Common myeloid progenitor, CD34-positive (primary cell): Measurements from ENCODE around the gene FLNC.
A peak's percentile ranks its signal among the peaks of the same experiment; 100 is the strongest.

Experiments used
- CTCF ChIA-PET: fragments of 350-600 bp; sonication (Branson Sonifier 250); formaldehyde crosslinking; loops from one replicate; lab custom pipeline; 2021; ENCODE audit warnings: antibody characterized with exemption; lab: Charles Lee
- POLR2A ChIA-PET: fragments of 350-600 bp; sonication (Branson Sonifier 250); formaldehyde crosslinking; loops from one replicate; lab custom pipeline; 2021; ENCODE audit warnings: antibody characterized with exemption; lab: Charles Lee
- DNase-seq, 3 donors: peaks; one replicate each; pipeline versions ENCODE4 v3.0.0 to v3.0.0-alpha.2; 2013
- H3K27ac ChIP-seq, 2 experiments: 1 replicate in 1 of 2; 2 replicates in 1 of 2; pipeline ENCODE4 v1.7.0; 2013; ENCODE audit warnings: inconsistent platforms in 2 of 2, low read length in 2 of 2, mild to moderate bottlenecking in 2 of 2, low read depth in 1 of 2, moderate library complexity in 1 of 2; ENCODE audit not compliant: severe bottlenecking in 2 of 2, insufficient read depth in 1 of 2, poor library complexity in 1 of 2
- H3K27me3 ChIP-seq, 5 experiments: replicated peaks in 2 of 5; 1 replicate in 3 of 5; 2 replicates in 2 of 5; pipeline versions ENCODE4 v1.6.1 to v1.7.0; 2013; ENCODE audit warnings: low read length in 4 of 5, mild to moderate bottlenecking in 2 of 5, moderate library complexity in 2 of 5, inconsistent platforms in 1 of 5; ENCODE audit not compliant: insufficient read depth in 5 of 5, control insufficient read depth in 4 of 5
- H3K36me3 ChIP-seq, 4 experiments: 1 replicate in 2 of 4; 2 replicates in 2 of 4; pipeline versions ENCODE4 v1.6.1 to v1.7.0; 2013; ENCODE audit warnings: low read length in 3 of 4, control low read depth in 1 of 4, mild to moderate bottlenecking in 1 of 4; ENCODE audit not compliant: control insufficient read depth in 4 of 4, insufficient read depth in 4 of 4
- H3K4me1 ChIP-seq, 4 experiments: 1 replicate in 3 of 4; 2 replicates in 1 of 4; pipeline versions ENCODE4 v1.6.1 to v1.7.1; 2013; ENCODE audit warnings: low read length in 3 of 4, mild to moderate bottlenecking in 3 of 4, control low read depth in 1 of 4, inconsistent platforms in 1 of 4, moderate library complexity in 1 of 4; ENCODE audit not compliant: control insufficient read depth in 4 of 4, insufficient read depth in 4 of 4; ENCODE audit errors: control extremely low read depth in 1 of 4
- H3K4me3 ChIP-seq, 7 experiments: 1 replicate in 4 of 7; 2 replicates in 3 of 7; pipeline versions ENCODE4 v1.5.1 to v1.7.0; 2013; ENCODE audit warnings: mild to moderate bottlenecking in 7 of 7, low read length in 6 of 7, moderate library complexity in 6 of 7, inconsistent platforms in 2 of 7, low read depth in 2 of 7, control low read depth in 1 of 7; ENCODE audit not compliant: insufficient read depth in 4 of 7, control insufficient read depth in 1 of 7; ENCODE audit errors: extremely low read depth in 1 of 7
- H3K9me3 ChIP-seq, 5 experiments: 1 replicate in 4 of 5; 2 replicates in 1 of 5; pipeline versions ENCODE4 v1.6.1 to v1.7.1; 2013; ENCODE audit warnings: low read length in 4 of 5, mild to moderate bottlenecking in 2 of 5, inconsistent platforms in 1 of 5, low read depth in 1 of 5, moderate library complexity in 1 of 5; ENCODE audit not compliant: control insufficient read depth in 4 of 5, insufficient read depth in 2 of 5; ENCODE audit errors: control extremely low read depth in 1 of 5
- WGBS: methylation state at CpG from one replicate; pipeline ENCODE4 v1.1.5; 2013; ENCODE audit not compliant: insufficient coverage; 5-methylcytosine and 5-hydroxymethylcytosine counted together

FLNC gene

DNA sequence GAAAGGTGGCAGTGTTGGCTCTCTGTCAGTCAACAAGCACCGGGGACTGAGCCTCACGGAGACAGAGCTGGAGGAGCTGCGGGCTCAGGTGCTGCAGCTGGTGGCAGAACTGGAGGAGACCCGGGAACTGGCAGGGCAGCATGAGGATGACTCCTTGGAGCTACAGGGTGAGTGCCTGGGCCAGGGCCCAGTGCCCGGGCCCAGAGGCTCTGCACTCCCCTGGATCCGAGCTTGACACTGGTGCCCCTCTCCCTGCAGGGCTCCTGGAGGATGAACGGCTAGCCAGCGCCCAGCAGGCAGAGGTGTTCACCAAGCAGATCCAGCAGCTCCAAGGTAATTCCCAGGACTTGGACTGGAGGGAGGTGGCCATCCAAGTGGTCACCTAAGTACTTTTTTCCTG lies 35.8 kb upstream of the FLNC start:
- WGBS = over 99% methylated on average over 8 of the region's 8 CpGs
- Histone ChIP-seq H3K27ac (no peak overlapping the region), H3K27me3 (peaks cover 0 to 6% (median 0%) of the 10 kb centered on the region in 5 experiments), H3K4me3 (no peak overlapping the region), H3K36me3 (peaks cover 0 to 5% (median 1%) of the 10 kb centered on the region in 4 experiments), H3K4me1 (peaks cover 1 to 33% (median 25%) of the 10 kb centered on the region in 4 experiments), H3K9me3 (no peaks in the 10 kb centered on the region)
- ChIA-PET POLR2A (no interaction called here), CTCF (interaction anchor here (0.7 to 1.1 kb wide), 2 partner anchors 38 to 87 kb away, joined by 3 read pairs; no protein-coding TSS in a partner anchor)
- DNase-seq = no peak

DNA sequence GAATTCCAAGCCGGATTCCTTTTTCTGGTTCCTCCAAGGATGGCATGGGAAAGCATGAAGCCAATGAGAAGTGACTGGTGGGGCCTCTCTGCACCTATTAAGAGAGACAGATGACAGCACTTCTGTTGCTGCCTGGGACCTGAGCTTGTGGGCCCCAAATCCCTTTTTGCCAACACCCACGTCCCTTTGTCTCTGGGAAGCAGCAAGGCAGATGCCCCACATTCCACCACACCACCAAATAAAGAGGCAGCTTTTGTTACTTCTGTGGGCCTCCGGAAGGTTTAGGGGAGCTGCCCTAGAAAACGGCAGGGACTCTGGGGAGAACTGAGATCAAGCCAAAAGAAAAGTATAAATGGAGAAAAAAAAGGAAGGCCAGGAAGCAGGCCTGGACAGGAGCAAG lies 35.1 kb upstream of the FLNC start:
- ChIA-PET CTCF (interaction anchor here (0.7 to 0.8 kb wide), 2 partner anchors 38 to 66 kb away, joined by 3 read pairs; no protein-coding TSS in a partner anchor), POLR2A (no interaction called here)
- Histone ChIP-seq H3K27me3 (peaks cover 0 to 2% (median 0%) of the 10 kb centered on the region in 5 experiments), H3K4me3 (no peak overlapping the region), H3K27ac (no peak overlapping the region), H3K36me3 (peaks cover 0 to 5% (median 1%) of the 10 kb centered on the region in 4 experiments), H3K4me1 (peaks cover 1 to 33% (median 24%) of the 10 kb centered on the region in 4 experiments), H3K9me3 (no peaks in the 10 kb centered on the region)
- DNase-seq = no peak
- WGBS = 100% methylated on average over 3 of the region's 4 CpGs

DNA sequence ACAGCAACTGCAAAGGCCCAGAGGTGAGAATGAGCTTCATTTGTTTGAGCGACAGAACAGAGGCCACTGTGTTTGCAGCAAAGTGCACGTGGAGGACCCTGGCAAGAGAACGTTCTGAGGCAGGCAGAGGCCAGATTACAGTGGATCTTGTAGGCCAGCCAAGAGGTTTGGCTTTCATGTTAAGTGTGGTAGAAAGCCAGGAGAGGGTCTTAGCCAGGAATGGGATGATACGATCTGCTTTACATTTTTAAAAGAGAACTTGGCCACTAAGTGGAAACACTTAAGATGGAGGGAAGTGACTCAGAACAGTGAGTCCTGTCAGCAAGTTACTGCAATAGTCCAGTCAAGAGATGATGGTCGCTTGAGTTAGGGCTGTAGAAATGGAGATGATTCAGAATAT lies 33.9 kb upstream of the FLNC start:
- ChIA-PET POLR2A (no interaction called here), CTCF (interaction anchor here (1.2 kb wide), 1 partner anchor 8 kb away, joined by 3 read pairs; no protein-coding TSS in a partner anchor)
- no peaks in the 10 kb centered on the region for H3K9me3 ChIP-seq
- no peak overlapping the region for H3K4me3 ChIP-seq
- no peaks in the 10 kb centered on the region for H3K27me3 ChIP-seq
- peaks cover 0 to 9% (median 1%) of the 10 kb centered on the region in 4 experiments for H3K36me3 ChIP-seq
- peaks cover 1 to 25% (median 18%) of the 10 kb centered on the region in 4 experiments for H3K4me1 ChIP-seq
- H3K27ac ChIP-seq = no peak overlapping the region
- WGBS = 94% methylated on average over 3 of the region's 5 CpGs
- DNase-seq = no peak

DNA sequence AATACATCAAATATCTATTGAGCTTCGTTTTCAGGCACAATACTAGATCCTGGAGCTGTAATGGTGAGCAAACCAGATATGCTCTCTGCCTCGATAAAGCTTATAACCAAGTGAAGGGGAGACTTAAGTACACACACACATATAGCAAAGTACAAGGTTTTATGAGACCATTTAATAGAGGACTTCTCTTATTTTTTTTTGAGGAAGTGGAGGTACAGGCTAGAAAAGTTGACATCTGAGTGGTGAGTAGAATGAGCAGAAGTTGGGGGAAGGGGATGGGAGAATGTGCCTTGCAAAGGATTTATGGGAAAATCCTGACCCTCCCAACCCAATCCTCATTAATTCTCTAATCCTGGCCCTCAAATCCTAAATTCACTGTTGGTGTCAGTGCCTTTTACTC lies 30.8 kb upstream of the FLNC start:
- Histone ChIP-seq H3K4me1 (peaks cover 0 to 3% (median 0%) of the 10 kb centered on the region in 4 experiments), H3K9me3 (no peaks in the 10 kb centered on the region), H3K27me3 (no peaks in the 10 kb centered on the region), H3K4me3 (no peak overlapping the region), H3K27ac (no peak overlapping the region), H3K36me3 (peaks cover 0 to 13% (median 5%) of the 10 kb centered on the region in 4 experiments)
- no CpG with 5 or more reads among the region's 2 CpGs for WGBS
- DNase-seq = peak in 2 of 3 donors; percentile 32 to 33
- ChIA-PET CTCF (interaction anchor here (0.6 kb wide), 1 partner anchor 115 kb away, joined by 3 read pairs; no protein-coding TSS in a partner anchor), POLR2A (no interaction called here)

DNA sequence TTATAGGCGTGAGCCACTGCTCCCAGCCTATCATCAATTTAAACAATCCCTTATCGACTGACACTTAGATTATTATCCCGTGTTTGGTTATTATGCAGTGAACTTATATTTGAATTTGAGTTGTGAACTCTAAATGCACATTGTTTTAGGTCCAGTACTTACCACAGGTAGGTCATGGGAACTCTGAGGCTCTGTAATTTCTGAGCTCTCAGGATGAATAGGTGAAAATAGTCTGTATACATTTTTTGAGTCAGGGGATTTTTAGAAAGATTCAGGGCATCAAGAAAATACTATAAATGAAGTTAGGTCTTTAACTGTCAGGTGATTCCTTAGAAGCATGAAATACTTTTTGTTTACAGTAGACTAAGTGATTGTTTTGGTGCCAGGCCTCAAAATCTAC lies 29.6 kb upstream of the FLNC start:
- ChIA-PET CTCF (interaction anchor here (0.6 kb wide), 1 partner anchor 172 kb away, joined by 3 read pairs; no protein-coding TSS in a partner anchor), POLR2A (no interaction called here)
- Histone ChIP-seq H3K36me3 (peaks cover 0 to 15% (median 14%) of the 10 kb centered on the region in 4 experiments), H3K4me3 (no peak overlapping the region), H3K9me3 (no peaks in the 10 kb centered on the region), H3K4me1 (peaks cover 0 to 3% (median 0%) of the 10 kb centered on the region in 4 experiments), H3K27ac (no peak overlapping the region), H3K27me3 (no peaks in the 10 kb centered on the region)
- no CpG with 5 or more reads among the region's 3 CpGs for WGBS
- no peak for DNase-seq

DNA sequence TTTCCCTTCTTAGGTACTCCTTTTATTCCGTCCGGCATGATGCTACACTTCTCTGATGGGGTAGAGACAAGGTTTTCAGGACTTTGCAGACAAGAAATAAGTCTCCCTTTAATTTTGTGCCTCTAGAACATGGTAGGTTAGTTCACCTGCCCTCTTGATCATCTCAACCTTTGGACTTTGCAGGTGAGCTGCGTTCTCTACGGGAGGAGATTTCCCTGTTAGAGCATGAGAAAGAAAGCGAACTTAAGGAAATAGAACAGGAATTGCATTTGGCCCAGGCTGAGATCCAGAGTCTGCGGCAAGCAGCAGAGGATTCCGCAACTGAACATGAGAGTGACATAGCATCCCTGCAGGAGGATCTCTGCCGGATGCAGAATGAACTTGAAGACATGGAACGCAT lies 29.2 kb upstream of the FLNC start:
- 93% methylated on average over 7 of the region's 9 CpGs for WGBS
- Histone ChIP-seq H3K4me1 (peaks cover 0 to 3% (median 0%) of the 10 kb centered on the region in 4 experiments), H3K36me3 (peaks cover 0 to 18% (median 16%) of the 10 kb centered on the region in 4 experiments), H3K27me3 (no peaks in the 10 kb centered on the region), H3K9me3 (no peaks in the 10 kb centered on the region), H3K4me3 (no peak overlapping the region), H3K27ac (no peak overlapping the region)
- DNase-seq = no peak
- CTCF ChIA-PET = interaction anchor here (0.6 kb wide), 1 partner anchor 172 kb away, joined by 3 read pairs; no protein-coding TSS in a partner anchor
- POLR2A ChIA-PET = no interaction called here

DNA sequence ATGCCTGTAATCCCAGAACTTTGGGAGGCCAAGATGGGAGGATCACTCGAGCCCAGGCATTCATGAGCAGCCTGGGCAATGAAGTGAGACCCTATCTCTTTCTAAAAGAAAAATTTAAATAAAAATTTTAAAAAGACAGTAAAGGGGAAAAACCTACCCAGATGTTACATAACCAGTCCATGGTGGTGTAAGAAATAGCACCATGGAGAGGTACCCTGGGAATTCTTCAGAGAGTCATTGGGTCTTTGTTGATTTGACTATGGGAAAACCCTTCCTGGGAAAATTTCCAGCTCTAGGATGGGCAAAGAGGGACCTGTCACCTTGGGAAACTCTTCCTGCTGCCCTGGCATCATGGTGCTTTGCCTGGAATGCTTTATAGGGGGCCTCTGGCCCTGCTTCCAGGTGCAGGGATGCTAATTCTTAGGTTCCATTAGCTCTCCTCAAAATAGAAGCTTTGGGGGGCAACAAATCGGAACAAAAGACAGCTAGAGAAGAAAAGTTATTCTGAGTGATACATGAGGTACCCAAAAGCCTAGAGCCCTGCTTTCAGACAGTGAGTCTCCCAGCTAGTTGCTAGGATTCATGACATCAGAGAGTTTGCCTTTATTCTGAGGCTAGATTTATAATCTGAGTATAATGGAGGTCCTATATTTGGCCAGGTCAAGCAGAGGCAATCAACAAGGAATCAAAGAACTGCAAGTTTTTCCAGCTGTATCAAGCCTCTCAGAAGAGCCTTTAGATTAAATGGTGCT lies 28.4 kb upstream of the FLNC start:
- Histone ChIP-seq H3K4me3 (no peak overlapping the region), H3K27me3 (no peaks in the 10 kb centered on the region), H3K9me3 (no peaks in the 10 kb centered on the region), H3K36me3 (peaks cover 0 to 26% (median 18%) of the 10 kb centered on the region in 4 experiments), H3K4me1 (peaks cover 0 to 3% (median 0%) of the 10 kb centered on the region in 4 experiments), H3K27ac (no peak overlapping the region)
- DNase-seq = no peak
- ChIA-PET CTCF (interaction anchor here (0.7 to 1.5 kb wide), 2 partner anchors 19 to 20 kb away, joined by 3 read pairs; no protein-coding TSS in a partner anchor), POLR2A (no interaction called here)
- 100% methylated on average over 1 of the region's 2 CpGs for WGBS
